GM23338 (cell line): ENCODE measurements around the gene ACSL3. TPM values are rescaled to one million over a fixed set of nuclear protein-coding genes. Genes with fewer than 3 reads are reported as not detected.
"Not testable (repeated sequence)": the region's sequence is repeated elsewhere in the genome, so short reads cannot be mapped to it uniquely, and the experiment has no call there.

Source experiments
- ATAC-seq: fragments of 200-7000 bp; cut with Tn5 transposase; 3 replicates; pipeline ENCODE4 v1.9.1; 2020
- DNase-seq: peaks from one replicate; pipeline ENCODE4 v3.0.0-alpha.2; 2015; ENCODE audit warnings: low spot score
- H2AFZ ChIP-seq: fragments of 200-600 bp; sonication (generic); 2 replicates; pipeline ENCODE4 v1.8.0; 2016; ENCODE audit warnings: antibody characterized with exemption, mild to moderate bottlenecking, moderate library complexity
- H3F3A ChIP-seq: fragments of 200-600 bp; sonication (generic); replicated peaks from 2 replicates; pipeline ENCODE4 v1.8.0; 2017; ENCODE audit warnings: antibody characterized with exemption, mixed run types, low read depth
- H3K27ac ChIP-seq: fragments of 200-600 bp; sonication (generic); 2 replicates; pipeline ENCODE4 v1.6.1; 2016; ENCODE audit warnings: low read depth
- H3K27me3 ChIP-seq: fragments of 200-600 bp; sonication (generic); 2 replicates; pipeline ENCODE4 v1.8.0; 2016; ENCODE audit warnings: mild to moderate bottlenecking, mixed run types, moderate library complexity; ENCODE audit not compliant: insufficient read depth
- H3K36me3 ChIP-seq: fragments of 200-600 bp; sonication (generic); 2 replicates; pipeline ENCODE4 v1.8.0; 2016; ENCODE audit warnings: mild to moderate bottlenecking; ENCODE audit not compliant: insufficient read depth
- H3K4me1 ChIP-seq: fragments of 200-600 bp; sonication (generic); 2 replicates; pipeline ENCODE4 v1.8.0; 2016; ENCODE audit warnings: mild to moderate bottlenecking, moderate library complexity; ENCODE audit not compliant: insufficient read depth
- H3K4me2 ChIP-seq: fragments of 200-600 bp; sonication (generic); 2 replicates; pipeline ENCODE4 v1.7.1; 2017; ENCODE audit warnings: mixed run types
- H3K4me3 ChIP-seq: fragments of 200-600 bp; sonication (generic); 2 replicates; pipeline ENCODE4 v1.6.1; 2016; ENCODE audit warnings: mixed run types
- H3K79me2 ChIP-seq: fragments of 200-600 bp; sonication (generic); replicated peaks from 2 replicates; pipeline ENCODE4 v1.8.0; 2017; ENCODE audit warnings: mild to moderate bottlenecking; ENCODE audit not compliant: insufficient read depth
- H3K9me2 ChIP-seq: fragments of 200-600 bp; sonication (generic); 2 replicates; pipeline ENCODE4 v1.8.0; 2017; ENCODE audit not compliant: insufficient read depth
- H4K20me1 ChIP-seq: fragments of 200-600 bp; sonication (generic); replicated peaks from 2 replicates; pipeline ENCODE4 v1.8.0; 2017; ENCODE audit warnings: mild to moderate bottlenecking; ENCODE audit not compliant: insufficient read depth
- H3K27ac Mint-ChIP-seq: 2 replicates; pipeline ENCODE4 v1.8.0; 2020; ENCODE audit warnings: inconsistent platforms, mild to moderate bottlenecking, moderate library complexity, mixed read lengths
- H3K27me3 Mint-ChIP-seq: 3 replicates; pipeline ENCODE4 v1.8.0; 2022; ENCODE audit warnings: low read depth, mild to moderate bottlenecking, moderate library complexity, mixed read lengths, inconsistent platforms; ENCODE audit not compliant: insufficient read depth, poor library complexity
- H3K36me3 Mint-ChIP-seq: 3 replicates; pipeline ENCODE4 v1.8.0; 2021; ENCODE audit warnings: low read depth, mild to moderate bottlenecking, inconsistent platforms, moderate library complexity, mixed read lengths
- H3K4me1 Mint-ChIP-seq: 3 replicates; pipeline ENCODE4 v1.8.0; 2020; ENCODE audit warnings: mild to moderate bottlenecking, inconsistent platforms, mixed read lengths
- H3K4me3 Mint-ChIP-seq: 3 replicates; pipeline ENCODE4 v1.8.0; 2021; ENCODE audit warnings: moderate library complexity, mild to moderate bottlenecking, inconsistent platforms, mixed read lengths
- H3K9me3 Mint-ChIP-seq: 3 replicates; pipeline ENCODE4 v1.8.0; 2020; ENCODE audit warnings: moderate library complexity, mild to moderate bottlenecking, inconsistent platforms, mixed read lengths
- CREB1 ChIP-seq: fragments of 250-450 bp; sonication (Bioruptor Pico); IDR thresholded peaks from 2 replicates; pipeline ENCODE4 v1.5.0; 2020; ENCODE audit warnings: low read depth, mild to moderate bottlenecking, moderate library complexity
- CTCF ChIP-seq, 2 experiments: fragments of 200-600 bp in 1 of 2; sonication (generic) in 1 of 2; conservative IDR thresholded peaks; 2 replicates each; pipeline versions ENCODE4 v1.5.1 to v1.6.1; 2016 to 2017; ENCODE audit warnings: antibody characterized with exemption in 2 of 2, low read depth in 2 of 2, mild to moderate bottlenecking in 2 of 2, moderate library complexity in 1 of 2
- EZH2 ChIP-seq: fragments of 200-600 bp; sonication (generic); IDR thresholded peaks from one replicate; pipeline ENCODE4 v1.8.0; 2017; ENCODE audit warnings: antibody characterized with exemption, mild to moderate bottlenecking, low read depth; ENCODE audit not compliant: unreplicated experiment
- JUNB ChIP-seq: IDR thresholded peaks from one replicate; pipeline ENCODE4 v1.6.1; 2016; ENCODE audit warnings: antibody characterized with exemption; ENCODE audit not compliant: unreplicated experiment
- NANOG ChIP-seq: IDR thresholded peaks from 2 replicates; pipeline ENCODE4 v1.6.1; 2016; ENCODE audit warnings: antibody characterized with exemption, borderline replicate concordance
- polyA plus RNA-seq: library from polyadenylated mRNA; unstranded; fragments of >200 nt; fragmentation: Nextera tagmentation; extraction: Ambion mirVana; gene quantifications from 2 replicates; pipeline ENCODE4 v1.2.1, GENCODE V29; 2016
- total RNA-seq: library from RNA; depleted of rRNA; stranded (reverse); fragments of >200 nt; shearing (Covaris generic); gene quantifications from 2 replicates; pipeline ENCODE4 v1.2.3, GENCODE V29; 2014

The ACSL3 gene
- total and polyA plus RNA-seq, 2 experiments from 2014 or later, result 55.3 to 130 TPM

- Histone ChIP-seq H3K79me2 (peaks cover 75% of the 10 kb centered on the region), H3K4me1 (peaks cover 26% of the 10 kb centered on the region), H3K27ac (no peak overlapping the region), H3F3A (no peaks in the 10 kb centered on the region), H3K27me3 (no peaks in the 10 kb centered on the region), H3K4me3 (no peak overlapping the region), H4K20me1 (no peaks in the 10 kb centered on the region; the same call in 1 of the 2 replicates), H3K9me2 (no peaks in the 10 kb centered on the region), H2AFZ (no peak overlapping the region), H3K36me3 (peaks cover 2% of the 10 kb centered on the region; the same call in 1 of the 2 replicates), H3K4me2 (no peak overlapping the region)
- Mint-ChIP-seq H3K36me3 (peaks cover 38% of the 10 kb centered on the region), H3K9me3 (no peaks in the 10 kb centered on the region), H3K4me3 (no peak overlapping the region), H3K27me3 (no peaks in the 10 kb centered on the region), H3K4me1 (peaks cover 55% of the 10 kb centered on the region), H3K27ac (no peak overlapping the region)
- ATAC-seq (no peak), DNase-seq (no peak)
- TF ChIP-seq CTCF (conservative IDR thresholded peaks at IDR 0.05; ENCODE audit: low read depth in 2 of 2) (peak in 1 of 2 experiments; percentile 70; a peak in 3 of 4 replicates), JUNB (no peak), EZH2 (no peak), CREB1 (CRISPR knock-in tag) (no peak)
Measured at GRCh38 chr2:222915092-222915957, 54.5 kb downstream of the ACSL3 start.

GRCh38 chr2:222916229-222917197, 55.7 kb downstream of the ACSL3 start:
- no peaks in the 10 kb centered on the region for H3K27me3 Mint-ChIP-seq
- ATAC-seq, result no peak
- Histone ChIP-seq H3K9me2 (no peaks in the 10 kb centered on the region), H2AFZ (no peak overlapping the region), H3K79me2 (peaks cover 63% of the 10 kb centered on the region), H3F3A (no peaks in the 10 kb centered on the region), H3K27ac (0 out of 2 replicates have a peak overlapping the region, but pooled peaks have one; percentile 13), H3K4me3 (no peak overlapping the region), H3K36me3 (peaks cover 9% of the 10 kb centered on the region; the same call in 1 of the 2 replicates), H3K4me2 (0 out of 2 replicates have a peak overlapping the region, but pooled peaks have one; percentile 3), H3K4me1 (peaks cover 26% of the 10 kb centered on the region), H3K27me3 (no peaks in the 10 kb centered on the region), H4K20me1 (no peaks in the 10 kb centered on the region; the same call in 1 of the 2 replicates)
- DNase-seq, result no peak
- peaks cover 53% of the 10 kb centered on the region for H3K4me1 Mint-ChIP-seq
- no peaks in the 10 kb centered on the region for H3K9me3 Mint-ChIP-seq
- no peak overlapping the region for H3K4me3 Mint-ChIP-seq
- no peak overlapping the region for H3K27ac Mint-ChIP-seq
- no peak for TF ChIP-seq NANOG
- peak; percentile 29 to 51; a peak in 3 of 4 replicates for TF ChIP-seq CTCF (conservative IDR thresholded peaks at IDR 0.05; ENCODE audit: low read depth in 2 of 2)
- peaks cover 34% of the 10 kb centered on the region for H3K36me3 Mint-ChIP-seq

GRCh38 chr2:222917212-222917611, 56.4 kb downstream of the ACSL3 start:
- peaks cover 46% of the 10 kb centered on the region for H3K4me1 Mint-ChIP-seq
- not testable (repeated sequence) for H2AFZ ChIP-seq, H3K9me3 Mint-ChIP-seq, H3K9me2 ChIP-seq, H3K27me3 ChIP-seq, H3K4me3 ChIP-seq, H3K27me3 Mint-ChIP-seq, H3K4me3 Mint-ChIP-seq, ATAC-seq, H3K4me2 ChIP-seq, DNase-seq, H3K27ac Mint-ChIP-seq, H4K20me1 ChIP-seq, H3K36me3 ChIP-seq, H3F3A ChIP-seq
- Histone ChIP-seq H3K4me1 (peaks cover 23% of the 10 kb centered on the region), H3K79me2 (peaks cover 56% of the 10 kb centered on the region), H3K27ac (0 out of 2 replicates have a peak overlapping the region, but pooled peaks have one; percentile 13)
- peaks cover 36% of the 10 kb centered on the region for H3K36me3 Mint-ChIP-seq
